ENCODE measurements around the gene SRP54.

Gene SRP54

GRCh38 chr14:35068238-35069012 lies 85.6 kb downstream of the SRP54 start:
- TF ChIP-seq CTCF (IDR thresholded peaks at IDR 0.05) = no peak
- no peak overlapping the region for H3K4me3 ChIP-seq
- DNase-seq (ENCODE audit: low spot score) = no peak
- H3K27ac ChIP-seq = no peak overlapping the region

GRCh38 chr14:35072226-35072625 lies 89.4 kb downstream of the SRP54 start:
- TF ChIP-seq CTCF (IDR thresholded peaks at IDR 0.05) = no peak
- DNase-seq (ENCODE audit: low spot score) = no peak
- Histone ChIP-seq H3K27ac (no peak overlapping the region), H3K4me3 (no peak overlapping the region)

- Histone ChIP-seq H3K4me3 (no peak overlapping the region), H3K27ac (no peak overlapping the region)
- no peak for TF ChIP-seq CTCF (IDR thresholded peaks at IDR 0.05)
- DNase-seq (ENCODE audit: low spot score) = no peak
Observed at GRCh38 chr14:35073486-35073885, 90.7 kb downstream of the SRP54 start.

GRCh38 chr14:35078082-35078481 lies 95.3 kb downstream of the SRP54 start:
- no peak for TF ChIP-seq CTCF (IDR thresholded peaks at IDR 0.05)
- Histone ChIP-seq H3K4me3 (no peak overlapping the region), H3K27ac (no peak overlapping the region)
- no peak for DNase-seq (ENCODE audit: low spot score)
